T1000 (cell line): ENCODE measurements around the gene XIRP1.

Source experiments
- DNase-seq: peaks from one replicate; lab custom pipeline; 2025; ENCODE audit warnings: mixed read lengths; lab: John Stamatoyannopoulos, UW

Gene XIRP1

GRCh38 chr3:39209329-39209970 lies 17.1 kb upstream of the XIRP1 start:
- no peak for DNase-seq

GRCh38 chr3:39208463-39209055 lies 16.2 kb upstream of the XIRP1 start:
- no peak for DNase-seq

DNA sequence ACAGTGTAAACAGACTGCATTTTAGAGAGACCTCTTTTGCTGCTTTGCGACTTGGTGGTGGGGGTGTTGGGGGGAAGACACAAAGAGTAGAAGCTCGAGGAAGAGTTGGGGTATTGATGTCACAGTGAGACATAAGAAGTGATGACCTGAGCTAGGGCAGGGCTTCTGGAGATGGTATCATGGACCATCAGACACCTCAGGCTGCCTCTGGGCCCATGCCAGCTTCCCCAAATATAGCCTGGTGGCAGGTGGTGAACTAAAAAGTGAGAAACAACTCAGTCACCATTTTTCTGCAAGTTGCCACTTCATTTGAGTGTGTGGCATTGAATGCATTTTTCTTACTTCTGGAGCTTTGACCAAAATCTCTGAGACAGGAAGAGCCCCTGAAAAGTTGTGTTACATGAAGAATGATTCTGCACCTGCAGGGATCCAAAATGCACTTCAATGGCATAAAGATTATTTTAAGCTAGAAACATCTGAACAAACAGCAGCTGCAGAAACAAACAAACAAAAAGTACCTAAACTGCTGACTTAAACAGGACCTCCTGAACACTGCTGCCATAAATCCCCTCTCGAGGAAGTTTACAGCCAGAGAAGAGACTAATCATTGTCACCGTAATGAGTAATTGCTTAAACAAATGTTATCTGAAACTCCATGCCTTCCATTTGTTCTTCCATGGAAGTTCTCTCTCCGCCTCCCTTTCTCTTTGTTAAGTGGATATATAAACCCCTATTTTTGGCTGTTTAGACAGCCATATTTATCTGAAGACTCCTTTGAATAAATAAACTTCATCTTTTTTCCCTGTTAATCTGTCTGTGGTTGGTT lies 15.2 kb upstream of the XIRP1 start:
- DNase-seq: no peak

GRCh38 chr3:39205919-39206516 lies 13.6 kb upstream of the XIRP1 start:
- no peak for DNase-seq

DNA sequence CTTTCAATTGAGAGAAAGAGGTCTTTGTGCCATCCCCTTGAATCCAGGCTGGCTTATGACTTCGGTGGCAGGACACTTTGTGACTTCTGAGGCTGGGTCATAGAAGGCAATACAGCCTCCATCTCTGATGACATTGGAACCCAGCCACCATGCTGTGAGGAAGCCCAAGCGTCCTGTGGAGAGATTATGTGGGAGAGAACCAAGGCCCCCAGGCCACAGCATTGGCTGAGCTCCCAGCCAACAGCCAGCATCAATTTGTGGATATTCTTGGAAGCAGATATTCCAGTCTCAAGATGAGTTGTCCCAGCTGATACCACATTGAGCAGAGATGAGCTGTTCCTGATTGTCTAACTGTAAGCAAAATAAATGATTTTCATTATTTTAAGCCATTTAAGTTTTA lies 12.7 kb upstream of the XIRP1 start:
- DNase-seq: no peak

DNA sequence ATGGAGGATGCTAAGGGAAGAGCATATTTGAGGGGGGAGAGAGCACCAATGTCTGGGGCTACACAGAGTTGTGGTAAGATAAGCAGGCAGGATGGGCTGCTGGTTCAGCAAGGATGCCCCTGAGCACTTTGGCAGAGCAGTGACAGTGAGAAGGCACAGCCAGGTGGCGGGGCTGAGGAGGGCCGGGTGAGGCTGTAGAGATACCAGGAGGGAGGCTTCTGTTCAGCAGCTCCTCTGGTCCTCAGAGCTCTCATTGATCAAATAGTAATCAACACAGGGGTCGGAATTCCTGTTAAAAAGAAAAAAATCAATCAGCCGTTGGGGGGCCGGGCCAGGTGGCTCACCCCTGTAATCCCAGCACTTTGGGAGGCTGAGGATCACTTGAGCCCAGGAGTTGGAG lies 11.5 kb upstream of the XIRP1 start:
- DNase-seq: no peak

DNA sequence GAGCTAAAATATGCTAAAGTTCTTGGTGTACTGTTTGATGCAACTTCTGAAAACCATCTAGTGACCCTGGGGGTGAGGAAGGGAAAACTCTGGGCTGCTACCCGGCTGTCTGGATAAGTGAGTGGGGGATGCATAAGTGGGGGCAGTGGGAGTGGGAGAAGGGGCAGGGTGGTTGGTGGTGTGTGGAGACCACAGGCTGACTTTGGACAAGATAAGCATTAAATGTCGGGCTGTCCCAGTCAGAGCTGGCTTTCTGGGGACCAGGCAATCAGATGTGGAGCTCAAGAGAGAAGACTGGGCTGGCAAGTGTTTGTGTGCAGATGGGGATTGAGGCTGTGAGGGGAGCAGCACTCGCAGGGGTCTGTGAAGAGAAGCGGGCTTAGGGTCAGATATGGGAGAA lies 11.0 kb upstream of the XIRP1 start:
- DNase-seq: no peak

DNA sequence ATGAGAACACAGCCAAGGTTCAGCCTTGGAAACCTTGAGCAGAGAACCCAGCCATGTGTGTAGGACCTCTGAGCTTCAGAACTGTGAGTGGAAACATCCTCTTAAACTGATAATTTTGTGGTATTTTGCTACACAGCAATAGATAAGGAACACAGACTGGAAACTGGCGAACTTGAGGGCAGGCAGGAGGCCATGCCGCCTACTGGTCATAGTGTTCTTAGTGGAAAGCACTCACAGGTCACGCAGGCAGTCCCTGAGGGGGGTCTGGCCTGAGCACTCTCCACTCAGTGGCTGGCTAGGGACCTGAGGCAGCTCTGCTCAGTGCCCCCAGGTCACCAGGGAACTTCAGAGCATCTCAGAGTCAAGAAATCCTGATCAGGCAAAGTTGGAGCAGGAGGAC lies 9.7 kb upstream of the XIRP1 start:
- DNase-seq: no peak

GRCh38 chr3:39196671-39197356 lies 4.4 kb upstream of the XIRP1 start:
- DNase-seq: no peak

- DNase-seq: no peak
These were observed 3.6 kb upstream of the XIRP1 start for GRCh38 chr3:39196034-39196433.

- DNase-seq: no peak
These were observed 996 bp upstream of the XIRP1 start for GRCh38 chr3:39193391-39193790.

DNA sequence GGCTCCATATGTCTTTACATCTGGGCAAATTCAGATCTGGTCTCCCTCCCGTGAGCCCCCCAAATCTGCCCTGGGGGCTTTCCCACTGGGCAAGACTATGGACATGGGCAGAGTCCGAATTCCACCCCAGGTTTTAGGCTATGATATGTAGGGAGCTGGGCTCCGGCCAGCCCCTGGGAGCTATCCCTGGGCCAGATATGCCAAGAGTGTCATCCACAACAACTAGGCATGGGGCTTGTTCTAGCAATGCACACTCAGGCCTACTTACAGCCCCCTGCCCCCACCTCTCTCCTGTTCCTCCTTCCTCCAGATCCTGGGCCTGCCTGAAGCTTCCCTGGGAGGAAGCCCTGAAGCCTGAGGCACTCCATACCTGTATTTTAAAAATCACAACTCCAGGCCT lies 622 bp downstream of the XIRP1 start:
- DNase-seq: no peak

DNA sequence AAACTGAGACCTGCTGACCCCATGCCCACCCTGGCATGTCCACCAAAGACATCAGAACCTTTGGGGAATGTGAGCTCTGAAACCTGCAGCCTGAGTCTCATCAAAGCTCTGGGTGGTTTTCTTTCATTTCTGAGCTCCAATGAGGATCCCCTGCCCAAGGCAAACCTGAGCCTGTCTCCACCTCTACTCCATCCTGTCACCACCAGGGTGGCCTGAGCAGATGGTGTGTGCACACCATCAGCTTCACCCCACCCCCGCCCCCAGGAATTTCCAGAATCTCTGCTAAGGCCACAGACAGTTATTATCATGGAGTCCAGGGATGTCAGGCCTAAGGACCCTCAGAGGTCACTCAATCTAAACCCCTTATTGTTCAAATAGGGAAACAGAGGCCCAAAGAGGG lies 1.3 kb downstream of the XIRP1 start:
- DNase-seq: no peak

- no peak for DNase-seq
These were observed 1.9 kb downstream of the XIRP1 start for GRCh38 chr3:39190281-39191025.

DNA sequence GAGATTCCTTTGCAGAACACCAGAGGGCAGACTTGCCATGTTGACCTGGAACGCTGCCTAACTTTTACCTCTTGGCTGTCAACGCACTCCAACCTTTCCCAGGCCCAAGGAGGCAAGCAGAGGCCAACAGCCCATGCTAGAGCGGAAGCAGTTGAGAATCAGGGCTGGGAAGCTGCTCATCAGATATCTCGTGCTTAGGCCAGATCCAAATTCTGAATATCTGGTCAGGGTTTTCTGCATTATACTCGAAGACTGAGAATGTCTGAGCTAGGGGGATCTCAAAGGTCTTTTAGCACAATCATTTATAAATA lies 2.5 kb downstream of the XIRP1 start:
- DNase-seq: peak; percentile 27

DNA sequence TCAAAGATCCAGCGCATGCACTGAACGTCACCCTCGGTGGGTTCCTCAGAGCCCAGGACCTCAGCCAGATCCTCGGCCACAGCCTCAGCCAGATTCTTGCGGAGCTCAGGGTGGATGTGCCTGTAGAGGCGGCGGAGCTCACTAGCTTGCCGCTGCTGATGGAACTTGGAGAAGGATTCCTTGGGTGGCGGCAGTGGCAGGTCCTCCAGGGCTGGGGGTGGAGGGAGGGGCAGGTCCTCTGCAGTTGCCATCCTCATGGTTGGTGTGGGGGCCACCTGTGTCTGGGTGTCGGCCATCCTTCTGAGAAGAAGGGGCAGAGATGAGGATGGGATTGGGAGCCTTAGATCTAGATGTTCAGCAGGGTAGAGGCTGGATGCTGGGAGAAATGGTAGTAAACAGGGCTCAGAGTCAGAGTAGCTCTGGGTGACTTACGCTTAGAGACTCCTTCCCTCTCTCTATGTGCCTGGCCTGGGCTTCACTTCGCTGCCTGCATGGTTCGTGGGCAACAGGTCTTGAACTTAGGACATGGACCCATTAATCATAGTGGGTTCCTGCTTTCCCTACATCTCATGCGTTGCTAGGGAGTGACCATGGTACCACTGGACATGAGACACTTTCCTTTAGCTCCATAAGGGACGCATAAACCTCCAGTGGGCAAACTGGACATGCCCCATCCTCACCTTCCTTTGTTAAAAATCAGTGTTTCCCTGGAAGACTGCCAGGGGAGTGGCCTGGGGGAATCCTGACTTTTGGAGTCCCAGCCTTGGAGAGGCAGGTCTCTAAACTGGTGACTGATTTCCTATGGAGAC lies 3.0 kb downstream of the XIRP1 start:
- DNase-seq: no peak

DNA sequence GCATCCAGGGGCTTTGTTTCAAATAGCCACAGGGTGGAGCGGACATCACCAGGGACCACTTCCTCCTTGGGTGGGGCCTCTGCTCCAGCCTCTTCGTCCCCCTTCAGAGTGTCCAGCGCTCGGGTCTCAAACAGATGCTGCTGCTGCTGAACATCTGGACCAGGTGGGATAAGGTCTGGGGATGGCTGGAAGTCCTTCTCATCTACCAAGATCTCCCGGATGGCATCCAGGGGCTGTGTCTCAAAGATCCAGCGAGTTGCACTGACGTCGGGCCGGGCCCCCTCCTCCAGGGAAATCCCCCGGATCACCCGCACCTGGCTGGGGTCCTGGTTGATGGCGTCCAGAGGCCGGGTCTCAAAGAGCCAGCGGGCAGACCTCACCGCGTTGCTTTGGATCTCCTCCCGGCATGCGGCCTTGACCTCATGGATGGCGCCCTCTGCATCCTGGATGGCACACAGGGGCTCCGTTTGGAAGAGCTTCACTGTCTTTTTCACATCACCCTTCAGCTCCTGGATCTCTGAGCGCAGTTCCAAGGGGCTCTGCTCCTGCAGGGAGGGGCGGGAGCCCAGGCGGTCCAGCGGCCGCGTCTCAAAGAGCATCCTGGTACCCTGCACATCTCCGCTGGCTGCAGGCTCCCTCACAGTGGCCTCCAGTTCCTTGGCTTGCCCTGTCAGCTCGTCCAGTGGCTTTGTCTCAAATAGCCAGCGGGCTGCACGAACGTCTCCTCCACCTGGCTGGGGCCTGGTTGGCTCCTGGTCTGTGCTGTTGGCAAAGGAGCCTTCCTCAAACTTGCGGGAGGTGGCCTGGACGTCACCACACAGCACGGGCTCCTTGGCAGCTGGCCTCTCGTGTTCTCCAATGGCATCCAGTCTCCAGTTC lies 3.9 kb downstream of the XIRP1 start:
- DNase-seq: no peak

DNA sequence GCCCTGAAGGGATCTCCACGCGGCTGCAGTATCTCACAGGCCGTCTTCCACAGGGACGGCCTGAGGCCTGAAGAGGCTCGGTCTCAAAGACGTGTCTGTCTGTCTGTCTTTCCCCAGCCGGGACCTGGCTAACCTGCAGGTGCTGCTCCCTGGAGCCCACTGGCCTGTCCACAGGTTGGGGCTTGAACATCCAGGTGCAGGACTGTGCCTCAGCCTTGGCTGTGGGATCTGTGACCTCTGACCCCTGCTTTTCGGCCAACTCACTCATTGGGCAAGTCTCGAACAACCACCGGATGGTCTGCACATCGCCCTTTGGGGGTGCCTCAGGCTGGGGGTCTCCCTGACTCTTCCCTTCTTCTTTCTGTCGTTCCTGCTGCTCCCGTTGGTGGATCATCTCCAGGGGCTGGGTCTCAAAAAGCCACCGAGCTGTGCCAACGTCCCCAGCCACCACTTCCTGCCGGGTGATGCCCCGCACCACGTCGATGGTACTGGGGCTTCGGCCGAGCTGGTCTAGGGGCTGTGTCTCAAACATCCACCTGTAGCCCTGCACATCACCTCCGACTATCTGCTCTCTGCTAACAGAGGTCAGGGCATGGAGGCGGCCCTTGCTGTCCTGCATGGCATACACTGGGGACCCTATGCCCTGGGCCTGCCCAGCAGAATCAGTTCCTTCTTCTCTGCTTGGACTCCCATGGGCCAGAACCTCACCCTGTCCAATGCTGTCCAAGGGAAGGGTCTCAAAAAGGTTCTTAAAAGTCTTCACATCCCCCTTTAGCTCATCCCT lies 4.8 kb downstream of the XIRP1 start:
- DNase-seq: no peak

DNA sequence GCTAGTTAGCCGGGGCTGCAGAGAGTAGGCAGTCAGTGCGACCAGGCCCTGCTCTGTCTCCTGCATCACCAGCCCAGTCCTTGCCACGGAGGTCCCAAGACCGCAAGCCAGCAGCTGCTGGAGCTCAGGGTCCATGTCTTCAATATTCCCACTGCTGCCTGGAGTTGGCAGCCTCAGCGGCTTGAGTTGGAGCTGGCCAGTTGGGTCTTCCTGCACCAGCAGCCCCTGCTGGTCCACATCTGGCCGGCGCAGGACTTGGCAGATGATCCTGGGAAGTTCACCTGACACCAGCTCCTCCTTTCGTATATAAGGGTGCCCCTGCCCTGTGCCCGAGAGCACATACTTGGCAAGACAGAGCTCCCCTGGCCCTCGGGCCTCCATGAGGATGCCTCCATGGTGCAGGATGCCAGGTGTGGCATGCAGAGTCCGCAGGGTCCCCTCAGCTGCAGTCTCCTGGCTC lies 5.7 kb downstream of the XIRP1 start:
- no peak for DNase-seq
